GM18499 (cell line): ENCODE results near the gene KRT37.

ENCODE experiments used
- ATAC-seq: cut with Tn5 transposase; IDR thresholded peaks from one replicate; pipeline ENCODE4 v1.9.1; 2021; ENCODE audit warnings: moderate number of reproducible peaks; ENCODE audit not compliant: insufficient read depth, unreplicated experiment

Gene KRT37

DNA sequence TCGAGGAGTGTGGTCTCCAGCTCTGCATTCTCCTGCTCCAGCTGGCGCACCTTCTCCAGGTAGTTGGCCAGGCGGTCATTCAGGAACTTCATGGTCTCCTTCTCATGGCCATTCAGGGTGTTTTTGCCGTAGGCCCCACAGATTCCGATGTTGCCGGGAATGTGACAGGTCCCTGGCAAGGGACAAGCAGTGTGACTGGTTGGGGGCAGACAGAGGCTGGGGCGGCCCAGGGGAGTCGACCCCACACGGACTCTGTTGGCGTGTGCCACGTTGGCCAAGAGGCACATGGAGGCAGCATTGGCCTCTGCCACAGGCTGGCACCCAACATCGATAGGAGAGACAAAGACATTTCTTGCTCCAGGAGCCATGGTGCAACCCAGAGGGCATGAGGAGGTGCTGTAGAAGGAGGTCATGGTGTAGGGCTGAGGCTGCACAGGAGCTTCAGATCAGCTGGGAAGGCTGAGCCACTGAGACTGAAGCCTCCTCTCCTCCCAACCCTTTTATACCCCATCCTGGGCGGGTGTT, at the start of gene KRT37:
KRT37 (minus strand) TSS at position 475 of the 525 bp plus-strand sequence; CDS start at position 413, 62 bp downstream.
- no peak for ATAC-seq

DNA sequence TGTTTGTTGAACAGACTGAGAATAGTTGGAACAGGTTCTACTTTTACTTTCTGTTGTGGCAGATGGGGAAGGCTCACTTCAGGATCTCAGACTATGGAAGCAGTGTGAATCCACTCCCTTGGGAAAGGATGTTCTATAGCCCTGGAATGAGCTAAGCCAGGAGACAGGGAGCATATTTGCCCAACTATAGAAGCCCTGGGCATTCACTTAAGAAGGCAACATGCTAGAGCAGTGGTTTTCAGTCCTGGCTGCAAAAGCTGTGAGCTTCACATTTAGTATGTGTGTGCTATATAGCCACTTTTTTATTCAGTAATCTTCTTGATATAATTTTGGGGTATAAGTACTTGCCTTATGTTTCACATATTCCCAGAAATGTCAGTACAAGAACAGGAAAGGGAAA, 44.0 kb upstream of the KRT37 start:
- no peak for ATAC-seq

GRCh38 chr17:41467561-41467960, 43.2 kb upstream of the KRT37 start:
- no peak for ATAC-seq

- ATAC-seq: no peak
Observed at GRCh38 chr17:41466988-41467387, 42.6 kb upstream of the KRT37 start, which contains the start of gene KRT32. Gene KRT32 (minus strand): TSS chr17:41467386. CDS start chr17:41467325, 61 bp downstream.

DNA sequence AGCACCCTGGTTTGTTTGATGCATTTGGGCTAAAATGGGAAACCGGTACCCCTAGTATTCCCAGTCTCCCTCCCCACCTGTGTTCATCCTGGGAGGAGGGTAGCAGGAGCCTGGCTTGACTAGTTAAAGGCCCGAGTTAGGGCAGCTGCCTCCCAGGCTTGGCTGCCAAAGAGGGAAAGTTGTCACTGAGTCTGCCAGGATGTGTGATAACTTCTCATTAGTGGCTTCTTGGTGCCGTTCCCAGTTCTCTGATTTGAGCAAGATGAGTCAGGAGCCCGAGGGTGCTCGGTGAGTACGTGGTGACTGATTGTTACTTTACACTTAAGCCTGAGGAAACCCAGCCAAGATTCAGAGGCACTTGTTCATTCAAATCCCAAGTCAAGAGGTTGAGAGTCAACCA, 40.3 kb upstream of the KRT37 start:
- no peak for ATAC-seq

DNA sequence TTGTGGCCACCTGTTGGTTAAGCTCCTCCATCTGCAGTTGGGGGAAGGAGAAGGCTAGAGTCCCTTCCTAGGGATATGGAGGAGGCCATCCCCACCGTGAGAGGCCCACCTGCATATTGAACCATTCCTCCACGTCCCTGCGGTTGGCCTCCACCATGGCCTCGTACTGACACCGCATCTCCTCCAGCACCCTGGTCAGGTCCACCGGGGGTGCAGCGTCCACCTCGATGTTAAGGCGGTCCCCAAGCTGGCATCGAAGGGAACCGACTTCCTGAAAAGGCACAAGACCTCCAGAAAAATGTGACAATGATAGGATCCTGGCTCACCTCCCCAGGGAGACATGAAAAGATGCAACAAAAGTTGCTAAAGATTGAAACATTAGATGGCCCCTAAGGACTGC, 39.8 kb upstream of the KRT37 start:
- ATAC-seq: no peak

DNA sequence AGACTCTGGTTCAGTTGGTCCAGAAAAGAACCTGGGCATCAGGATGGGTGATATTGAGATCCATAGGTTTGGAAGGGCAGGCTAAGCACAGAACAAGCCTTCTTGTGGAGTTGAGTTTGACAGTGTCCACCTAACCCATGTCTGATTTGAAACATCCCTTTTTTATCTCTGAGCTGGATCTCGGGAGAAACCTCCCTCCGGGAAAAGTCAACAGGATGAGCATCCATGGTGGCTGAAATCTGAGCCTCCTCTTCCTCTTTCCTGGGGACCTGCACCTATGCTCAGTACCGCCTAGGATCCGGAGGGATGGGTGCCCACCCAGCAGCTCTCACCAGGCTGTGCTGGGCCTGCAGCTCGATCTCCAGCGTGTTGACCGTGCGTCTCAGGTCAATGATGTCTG, 39.4 kb upstream of the KRT37 start:
- ATAC-seq: no peak

GRCh38 chr17:41462705-41463104, 38.3 kb upstream of the KRT37 start:
- no peak for ATAC-seq

DNA sequence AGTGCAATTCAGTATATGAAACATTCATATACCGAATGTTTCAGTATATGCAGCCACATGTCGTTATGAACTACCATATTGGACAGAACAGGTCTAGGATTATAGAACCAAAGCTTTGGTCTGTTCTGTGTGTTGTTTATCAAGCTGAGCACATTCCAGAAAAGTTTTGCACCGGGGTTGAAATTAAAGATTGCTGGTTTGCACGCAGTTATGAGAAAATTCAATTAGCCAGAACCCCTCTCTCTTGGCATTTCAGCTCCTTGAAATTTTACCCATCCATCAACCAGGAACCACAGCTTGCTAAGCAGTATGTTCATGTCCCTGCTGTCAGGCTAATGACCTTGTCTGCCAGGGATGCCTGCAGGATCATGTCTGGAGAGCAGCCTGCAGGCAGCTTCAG, 33.3 kb upstream of the KRT37 start:
- no peak for ATAC-seq

GRCh38 chr17:41456204-41456603, 31.8 kb upstream of the KRT37 start:
- ATAC-seq: no peak

DNA sequence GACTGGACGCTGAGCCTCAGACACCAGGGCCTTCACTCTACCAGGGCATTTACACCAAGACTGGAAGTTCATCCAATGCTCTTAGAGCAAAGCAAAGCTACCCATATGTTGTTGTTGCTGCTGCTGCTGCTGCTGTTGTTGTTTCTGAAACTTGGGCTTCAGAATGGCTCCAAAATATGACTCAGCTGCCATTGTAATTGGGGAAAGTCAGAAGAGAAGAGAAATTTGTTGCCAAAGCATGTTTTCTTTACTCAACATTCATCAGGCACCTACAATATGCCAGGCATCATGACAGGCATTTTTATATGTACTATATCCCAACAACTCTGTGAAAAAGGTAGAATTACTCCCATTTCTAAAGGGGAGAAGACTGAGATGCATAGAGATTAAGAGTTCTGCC, 30.9 kb upstream of the KRT37 start:
- ATAC-seq: no peak

DNA sequence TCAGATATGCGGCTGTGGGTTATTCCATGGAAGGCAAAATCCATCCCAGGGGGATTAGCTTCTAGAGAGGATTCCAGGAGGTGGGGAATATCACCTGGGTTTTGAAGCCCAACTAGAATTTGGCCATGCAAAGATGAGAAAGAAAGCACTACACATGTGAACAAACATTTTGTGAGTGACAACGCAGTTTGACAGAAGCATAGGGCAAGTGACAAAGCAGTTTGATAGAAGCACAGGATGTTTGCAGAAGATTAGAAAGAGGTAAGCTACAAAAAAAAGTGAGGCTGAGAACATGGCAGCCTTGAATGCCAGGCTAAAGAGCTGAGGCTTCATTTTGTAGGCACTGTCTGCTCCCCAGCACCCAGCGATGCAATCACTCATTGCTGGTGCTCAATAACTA, 28.7 kb upstream of the KRT37 start:
- no peak for ATAC-seq

DNA sequence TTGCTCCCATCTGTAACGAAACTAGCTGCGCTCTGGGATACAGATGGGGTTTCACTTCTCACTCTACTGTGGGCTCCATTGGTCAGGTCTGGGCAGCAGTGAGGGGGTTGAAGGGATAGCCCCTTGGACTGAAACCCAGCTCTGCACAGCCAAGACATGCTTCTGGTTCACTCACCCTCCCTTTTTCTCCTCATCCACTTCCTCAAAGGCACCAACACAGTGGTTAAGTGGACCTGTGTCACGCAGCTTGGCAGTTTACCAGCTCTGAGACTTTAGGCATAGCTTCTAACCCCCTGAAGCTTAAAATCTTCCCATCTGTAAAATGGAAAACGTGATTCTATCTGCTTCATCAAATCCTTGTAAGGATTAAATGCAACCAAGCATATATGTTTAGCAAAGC, 27.9 kb upstream of the KRT37 start:
- ATAC-seq: no peak

- no peak for ATAC-seq
Observed at GRCh38 chr17:41451154-41451728, 26.9 kb upstream of the KRT37 start.

DNA sequence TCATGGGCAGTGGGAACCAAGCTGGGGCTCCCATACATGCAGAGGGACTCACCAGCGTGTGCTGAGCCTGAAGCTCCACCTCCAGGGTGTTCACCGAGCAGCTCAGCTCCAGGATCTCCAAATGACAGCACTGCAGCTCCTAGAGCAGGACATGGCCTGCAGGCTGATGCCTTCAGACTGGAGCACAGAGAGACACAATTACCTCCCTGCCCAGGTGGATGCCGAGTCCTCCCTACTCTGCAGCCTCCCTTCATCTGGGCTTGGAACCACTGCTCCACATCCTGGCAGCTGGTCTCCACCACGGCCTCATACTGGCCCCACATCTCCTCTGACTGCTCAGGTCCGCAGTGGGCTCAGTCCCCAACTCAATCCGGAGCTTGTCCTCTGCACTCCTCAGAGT, 24.6 kb upstream of the KRT37 start:
- ATAC-seq: no peak

- ATAC-seq: no peak
Observed at GRCh38 chr17:41448506-41448905, 24.1 kb upstream of the KRT37 start.

GRCh38 chr17:41446806-41447205, 22.4 kb upstream of the KRT37 start:
- no peak for ATAC-seq

DNA sequence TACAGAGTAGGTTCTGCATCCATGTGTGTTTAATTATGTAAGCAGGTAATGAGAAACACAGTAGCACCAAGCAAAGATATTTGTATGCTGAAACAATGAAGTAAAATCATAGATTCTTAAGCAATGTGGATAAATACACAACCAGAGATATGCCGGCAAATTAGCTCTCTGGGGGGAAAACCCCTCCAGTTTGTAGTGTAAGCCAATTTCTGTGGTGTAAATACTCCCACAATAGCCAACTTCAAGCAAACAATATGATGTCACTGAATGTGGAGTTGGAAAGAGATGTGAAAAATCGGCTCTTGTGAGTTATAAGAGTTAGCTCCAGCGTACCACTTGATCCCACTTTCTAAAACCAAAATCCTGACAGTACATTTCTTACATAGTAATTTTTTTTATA, 20.3 kb upstream of the KRT37 start:
- ATAC-seq: no peak

- ATAC-seq: no peak
Observed at GRCh38 chr17:41444186-41444585, 19.8 kb upstream of the KRT37 start.

DNA sequence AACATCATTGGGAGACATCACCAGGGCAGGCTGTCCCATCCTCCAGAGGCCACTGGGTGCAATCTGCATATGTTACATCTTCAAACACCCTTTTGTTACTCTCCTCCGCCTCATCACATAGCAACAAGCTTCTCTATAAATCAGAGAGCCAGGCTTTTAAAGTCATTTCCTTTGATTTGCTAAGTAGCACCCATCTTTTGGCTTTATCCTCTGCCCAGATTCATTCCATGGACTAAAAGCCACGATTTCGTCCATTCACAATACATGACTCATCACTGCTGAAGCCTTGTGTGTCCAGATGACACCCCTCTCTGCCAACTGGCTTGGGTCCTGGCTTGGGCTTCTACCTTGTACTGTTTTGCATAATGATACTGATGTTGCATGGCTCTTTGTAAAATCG, 18.4 kb upstream of the KRT37 start:
- ATAC-seq: no peak

DNA sequence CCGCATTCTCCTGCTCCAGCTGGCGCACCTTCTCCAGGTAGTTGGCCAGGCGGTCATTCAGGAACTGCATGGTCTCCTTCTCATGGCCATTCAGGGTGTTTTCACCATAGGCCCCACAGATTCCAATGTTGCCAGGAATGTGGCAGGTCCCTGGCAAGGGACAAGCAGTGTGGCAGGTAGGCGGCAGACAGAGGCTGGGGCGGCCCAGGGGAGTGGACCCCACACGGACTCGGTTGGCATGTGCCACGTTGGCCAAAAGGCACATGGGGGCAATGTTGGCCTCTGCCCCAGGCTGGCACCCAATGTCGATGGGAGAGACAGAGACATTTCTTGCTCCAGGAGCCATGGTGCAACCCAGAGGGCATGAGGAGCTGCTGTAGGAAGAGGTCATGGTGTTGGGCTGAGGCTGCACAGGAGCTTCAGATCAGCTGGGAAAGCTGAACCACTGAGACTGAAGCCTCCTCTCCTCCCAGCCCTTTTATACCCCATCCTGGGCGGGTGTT, 16.2 kb upstream of the KRT37 start, which contains the start of gene KRT38:
KRT38 (minus strand) TSS at position 453 of the 503 bp plus-strand sequence; CDS start at position 391, 62 bp downstream.
- ATAC-seq: no peak

DNA sequence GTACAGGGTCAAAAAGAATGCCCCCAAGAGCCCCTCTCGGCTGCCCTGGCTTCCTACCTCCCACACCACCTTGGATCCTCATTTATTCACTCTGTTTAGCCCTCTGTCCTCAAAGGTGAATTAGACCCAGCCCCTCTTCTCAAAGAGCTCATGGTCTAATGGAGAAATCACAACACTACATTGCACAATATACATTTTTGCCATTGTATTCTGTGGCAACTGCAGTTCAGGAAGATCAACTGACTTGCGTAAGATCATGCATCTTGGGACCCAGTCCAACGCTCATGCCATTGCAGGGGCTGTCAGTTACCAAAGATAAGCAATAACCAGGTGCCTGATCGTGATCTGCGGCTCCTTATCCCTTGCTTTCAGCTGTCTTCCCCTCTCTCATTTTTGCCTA, 15.0 kb upstream of the KRT37 start:
- no peak for ATAC-seq
